HG03575 (cell line): ENCODE measurements around the gene BABAM1.
"Not testable (repeated sequence)": the region's sequence is repeated elsewhere in the genome, so short reads cannot be mapped to it uniquely, and the experiment has no call there.

Experiments
- ATAC-seq: cut with Tn5 transposase; IDR thresholded peaks from one replicate; pipeline ENCODE4 v1.9.1; 2021; ENCODE audit not compliant: unreplicated experiment, insufficient number of reproducible peaks, low FRiP score; ENCODE audit errors: extremely low read depth

BABAM1 gene

GRCh38 chr19:17294051-17294891 is 27.0 kb downstream of the BABAM1 start:
- no peak for ATAC-seq

GRCh38 chr19:17295551-17295950 is 28.3 kb downstream of the BABAM1 start:
- not testable (repeated sequence) for ATAC-seq

- no peak for ATAC-seq
These were observed 29.0 kb downstream of the BABAM1 start for GRCh38 chr19:17296273-17296672.

GRCh38 chr19:17296976-17297375 is 29.7 kb downstream of the BABAM1 start:
- ATAC-seq, result no peak

GRCh38 chr19:17300992-17301619 is 33.9 kb downstream of the BABAM1 start:
- ATAC-seq, result no peak

GRCh38 chr19:17302391-17303166 is 35.3 kb downstream of the BABAM1 start:
- ATAC-seq, result no peak

- ATAC-seq, result no peak
These were observed 36.1 kb downstream of the BABAM1 start, which contains the start of gene ABHD8 for GRCh38 chr19:17303167-17303939. Gene ABHD8 (minus strand): TSS chr19:17303425. CDS start chr19:17301616, 1,809 bp downstream.

- no peak for ATAC-seq
These were observed 36.7 kb downstream of the BABAM1 start for GRCh38 chr19:17303940-17304267.

- ATAC-seq, result no peak
These were observed 37.4 kb downstream of the BABAM1 start for GRCh38 chr19:17304386-17305215.

- ATAC-seq, result no peak
These were observed 37.9 kb downstream of the BABAM1 start for GRCh38 chr19:17305216-17305516.

- peak; percentile 34 for ATAC-seq
These were observed 38.5 kb downstream of the BABAM1 start, which contains the start of gene MRPL34 for GRCh38 chr19:17305517-17306284. Gene MRPL34 (plus strand): TSS chr19:17305872. CDS start chr19:17305893, 21 bp downstream.

- no peak for ATAC-seq
These were observed 39.1 kb downstream of the BABAM1 start for GRCh38 chr19:17306285-17306714.

GRCh38 chr19:17307876-17308377 is 40.7 kb downstream of the BABAM1 start:
- no peak for ATAC-seq

- ATAC-seq, result no peak
These were observed 42.1 kb downstream of the BABAM1 start, which contains the start of gene DDA1 for GRCh38 chr19:17309198-17309964. Gene DDA1 (plus strand): TSS chr19:17309563. CDS start chr19:17309655, 92 bp downstream.

GRCh38 chr19:17309965-17310461 is 42.8 kb downstream of the BABAM1 start:
- ATAC-seq, result no peak

GRCh38 chr19:17311455-17312188 is 44.4 kb downstream of the BABAM1 start:
- ATAC-seq, result no peak
